Activated T-helper 2 cell treated with anti-CD3 and anti-CD28 coated beads, Interferon-gamma antibody, Interleukin-2, Interleukin-4, amounts not matched to agents 10 μg/mL and 5 μg/mL and 100 μg/mL, durations not matched to agents 14 hours and 24 hours and 36 hours (primary cell): Measurements from ENCODE around the gene KREMEN2. TPM values are rescaled to one million over a fixed set of nuclear protein-coding genes. Genes with fewer than 3 reads are reported as not detected.
"Not testable (repeated sequence)": the region's sequence is repeated elsewhere in the genome, so short reads cannot be mapped to it uniquely, and the experiment has no call there.

Experiments
- DNase-seq: peaks from one replicate; pipeline ENCODE4 v3.0.0; 2021; ENCODE audit warnings: low spot score
- H3K27ac Mint-ChIP-seq: one replicate; pipeline ENCODE4 v1.8.0; 2021; ENCODE audit warnings: mixed read lengths
- H3K27me3 Mint-ChIP-seq: one replicate; pipeline ENCODE4 v1.8.0; 2021; ENCODE audit warnings: low read depth, mixed read lengths
- H3K36me3 Mint-ChIP-seq: one replicate; pipeline ENCODE4 v1.8.0; 2021; ENCODE audit warnings: low read depth, mixed read lengths
- H3K4me1 Mint-ChIP-seq: one replicate; pipeline ENCODE4 v1.8.0; 2021; ENCODE audit warnings: low read depth, mixed read lengths
- H3K4me3 Mint-ChIP-seq: one replicate; pipeline ENCODE4 v1.8.0; 2021; ENCODE audit warnings: low read depth, mild to moderate bottlenecking, moderate library complexity, mixed read lengths
- H3K9me3 Mint-ChIP-seq: one replicate; pipeline ENCODE4 v1.8.0; 2021; ENCODE audit warnings: mixed read lengths
- intact Hi-C: fragments of 100-400 bp; cut with micrococcal nuclease; formaldehyde crosslinking; loops from one replicate; pipeline ENCODE4 v1.15.1; 2023
- total RNA-seq: library from RNA; stranded (reverse); gene quantifications from 2 replicates; pipeline ENCODE4 v1.2.3, GENCODE V29; 2022

Gene KREMEN2, protein sequence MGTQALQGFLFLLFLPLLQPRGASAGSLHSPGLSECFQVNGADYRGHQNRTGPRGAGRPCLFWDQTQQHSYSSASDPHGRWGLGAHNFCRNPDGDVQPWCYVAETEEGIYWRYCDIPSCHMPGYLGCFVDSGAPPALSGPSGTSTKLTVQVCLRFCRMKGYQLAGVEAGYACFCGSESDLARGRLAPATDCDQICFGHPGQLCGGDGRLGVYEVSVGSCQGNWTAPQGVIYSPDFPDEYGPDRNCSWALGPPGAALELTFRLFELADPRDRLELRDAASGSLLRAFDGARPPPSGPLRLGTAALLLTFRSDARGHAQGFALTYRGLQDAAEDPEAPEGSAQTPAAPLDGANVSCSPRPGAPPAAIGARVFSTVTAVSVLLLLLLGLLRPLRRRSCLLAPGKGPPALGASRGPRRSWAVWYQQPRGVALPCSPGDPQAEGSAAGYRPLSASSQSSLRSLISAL
- total RNA-seq = 0.09 TPM in 1 of 2 replicates, not detected in the other

DNA sequence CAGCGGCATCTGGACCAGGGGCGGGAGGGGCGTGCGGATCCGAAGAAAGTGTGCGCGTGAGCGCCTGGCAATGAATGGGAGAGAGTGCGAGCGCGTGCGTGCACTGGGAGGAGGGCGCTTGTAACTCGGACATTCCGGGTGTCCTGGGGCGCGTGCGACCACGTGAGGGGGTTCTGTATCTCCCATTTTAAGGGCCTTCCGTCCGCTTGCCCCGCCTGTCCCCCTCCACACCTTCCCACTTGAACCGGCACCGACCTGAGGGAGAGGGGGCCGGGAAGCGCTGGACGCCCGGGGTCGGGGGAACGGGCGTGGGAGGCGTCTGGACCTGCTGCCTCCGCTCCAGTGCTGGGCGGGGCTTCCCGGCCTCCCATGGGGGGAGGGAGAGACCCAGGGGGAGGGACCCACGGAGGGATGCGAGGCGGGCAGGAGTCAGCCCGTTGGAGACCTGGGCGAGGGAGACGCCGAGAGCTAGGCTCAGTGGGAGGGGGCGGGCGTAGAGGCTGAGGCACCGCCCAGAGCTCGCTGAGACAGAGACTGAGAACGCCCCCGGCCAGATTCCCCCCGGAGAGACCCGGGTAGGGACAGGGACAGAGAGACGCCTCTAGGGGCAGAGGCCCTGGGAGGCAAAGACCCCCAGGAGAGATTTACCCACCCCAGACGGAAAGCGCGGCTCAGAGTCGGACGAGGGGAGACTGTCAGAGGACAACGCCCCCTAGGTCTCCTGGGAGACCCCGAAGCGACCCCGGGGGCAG, at the start of gene KREMEN2:
TSS of gene KREMEN2 (plus strand) at position 553 of the 752 bp plus-strand sequence. CDS start 246 bp downstream, outside the sequence.
- no peak within 1 kb of the TSS for H3K27ac Mint-ChIP-seq
- H3K36me3 Mint-ChIP-seq = peaks cover 3% of the 10 kb centered on the region
- intact Hi-C loops = no loop called here
- H3K9me3 Mint-ChIP-seq = no peaks in the 10 kb centered on the region
- peaks cover 31% of the 10 kb centered on the region for H3K27me3 Mint-ChIP-seq
- no peak for DNase-seq
- H3K4me1 Mint-ChIP-seq = peaks cover 15% of the 10 kb centered on the region
- H3K4me3 Mint-ChIP-seq = peak within 1 kb of the TSS; percentile 77

DNA sequence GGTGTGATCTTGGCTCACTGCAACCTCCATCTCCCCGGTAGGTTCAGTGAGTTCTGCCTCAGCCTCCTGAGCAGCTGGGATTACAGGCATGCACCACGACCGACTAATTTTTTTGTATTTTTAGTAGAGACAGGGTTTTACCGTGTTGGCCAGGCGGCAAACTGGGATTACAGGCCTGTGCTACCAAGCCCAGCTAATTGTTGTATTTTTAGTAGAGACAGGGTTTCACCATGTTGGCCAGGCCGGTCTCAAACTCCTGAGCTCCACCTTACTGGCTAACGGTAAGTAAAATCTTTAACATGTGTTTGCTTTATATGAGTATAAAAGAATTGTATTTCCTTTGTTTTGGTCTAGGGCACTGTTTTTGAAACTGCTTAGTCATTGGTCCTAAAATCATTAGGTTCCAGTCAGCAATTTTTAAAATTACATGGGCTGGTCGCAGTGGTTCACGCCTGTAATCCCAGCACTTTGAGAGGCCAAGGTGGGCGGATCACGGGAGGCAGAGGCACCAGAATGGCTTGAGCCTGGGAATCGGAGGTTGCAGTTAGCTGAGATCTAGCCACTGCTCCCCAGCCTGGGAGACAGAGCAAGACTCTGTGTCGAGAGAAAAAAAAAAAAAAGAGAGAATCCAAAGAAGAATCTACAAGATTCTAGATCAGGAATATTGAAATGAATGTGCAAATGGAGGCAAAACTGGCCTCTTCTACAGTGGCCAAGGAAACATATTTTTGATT, 48.7 kb upstream of the KREMEN2 start:
- no peaks in the 10 kb centered on the region for H3K9me3 Mint-ChIP-seq
- H3K36me3 Mint-ChIP-seq = peaks cover 32% of the 10 kb centered on the region
- H3K27ac Mint-ChIP-seq = no peak overlapping the region
- intact Hi-C loops = no loop called here
- H3K4me3 Mint-ChIP-seq = no peak overlapping the region
- DNase-seq = no peak
- H3K27me3 Mint-ChIP-seq = peaks cover 2% of the 10 kb centered on the region
- peaks cover 22% of the 10 kb centered on the region for H3K4me1 Mint-ChIP-seq

DNA sequence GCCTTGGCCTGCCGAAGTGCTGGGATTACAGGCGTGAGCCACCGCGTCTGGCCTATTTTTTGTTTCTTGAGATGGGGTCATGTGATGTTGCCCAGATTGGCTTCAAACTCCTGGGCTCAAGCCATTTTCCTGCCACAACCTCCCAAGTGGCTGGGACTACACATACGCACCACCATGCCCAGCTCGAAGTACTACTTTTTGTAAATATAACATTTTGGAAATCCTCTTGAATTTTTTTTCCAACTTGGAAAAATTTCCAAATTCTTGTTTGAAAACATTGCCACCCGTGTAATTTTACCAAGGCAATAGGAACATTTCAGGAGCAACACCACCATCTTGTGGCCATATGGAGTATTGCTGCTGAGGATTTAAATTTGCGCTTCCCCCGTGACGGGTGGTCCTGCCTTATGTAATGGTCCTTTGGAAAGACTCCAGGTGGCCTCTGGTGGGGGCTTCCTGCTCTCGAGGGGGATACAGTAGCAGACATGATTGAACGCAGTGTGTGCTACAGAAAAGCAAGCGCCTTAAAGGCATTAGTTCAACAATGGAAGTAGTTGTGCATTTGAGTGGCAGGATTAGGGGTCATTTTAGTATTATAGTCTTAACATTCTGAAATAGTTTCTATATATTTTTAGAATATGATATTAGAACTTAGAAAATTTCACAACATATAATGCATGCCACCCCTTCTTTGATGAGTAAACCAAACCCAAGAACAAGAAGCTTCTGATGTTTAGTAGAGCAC, 44.4 kb upstream of the KREMEN2 start:
- H3K36me3 Mint-ChIP-seq = peaks cover 29% of the 10 kb centered on the region
- peak overlapping the region; percentile 35 for H3K27ac Mint-ChIP-seq
- H3K4me3 Mint-ChIP-seq = no peak overlapping the region
- DNase-seq = peak; percentile 42
- peaks cover 6% of the 10 kb centered on the region for H3K4me1 Mint-ChIP-seq
- H3K27me3 Mint-ChIP-seq = no peaks in the 10 kb centered on the region
- H3K9me3 Mint-ChIP-seq = no peaks in the 10 kb centered on the region
- intact Hi-C loops = no loop called here

DNA sequence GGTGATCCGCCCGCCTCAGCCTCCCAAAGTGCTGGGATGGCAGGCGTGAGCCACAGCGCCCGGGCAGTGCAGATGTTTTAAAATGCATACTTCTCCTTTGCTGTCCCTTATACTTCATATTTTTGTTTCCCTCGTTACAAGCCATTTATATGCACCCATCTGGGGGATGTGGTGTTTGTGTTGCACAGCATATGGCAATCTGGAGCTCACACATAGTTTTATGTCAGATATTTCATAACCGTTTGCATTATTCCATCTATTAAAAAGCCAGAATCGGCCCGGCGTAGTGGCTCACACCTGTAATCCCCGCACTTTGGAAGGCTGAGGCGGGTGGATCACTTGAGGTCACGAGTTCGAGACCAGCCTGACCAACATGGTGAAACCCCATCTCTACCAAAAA, 40.6 kb upstream of the KREMEN2 start:
- no peak overlapping the region for H3K4me3 Mint-ChIP-seq
- H3K27ac Mint-ChIP-seq = no peak overlapping the region
- H3K9me3 Mint-ChIP-seq = no peaks in the 10 kb centered on the region
- peaks cover 21% of the 10 kb centered on the region for H3K36me3 Mint-ChIP-seq
- intact Hi-C loops = no loop called here
- no peak for DNase-seq
- peaks cover 18% of the 10 kb centered on the region for H3K4me1 Mint-ChIP-seq
- H3K27me3 Mint-ChIP-seq = no peaks in the 10 kb centered on the region

DNA sequence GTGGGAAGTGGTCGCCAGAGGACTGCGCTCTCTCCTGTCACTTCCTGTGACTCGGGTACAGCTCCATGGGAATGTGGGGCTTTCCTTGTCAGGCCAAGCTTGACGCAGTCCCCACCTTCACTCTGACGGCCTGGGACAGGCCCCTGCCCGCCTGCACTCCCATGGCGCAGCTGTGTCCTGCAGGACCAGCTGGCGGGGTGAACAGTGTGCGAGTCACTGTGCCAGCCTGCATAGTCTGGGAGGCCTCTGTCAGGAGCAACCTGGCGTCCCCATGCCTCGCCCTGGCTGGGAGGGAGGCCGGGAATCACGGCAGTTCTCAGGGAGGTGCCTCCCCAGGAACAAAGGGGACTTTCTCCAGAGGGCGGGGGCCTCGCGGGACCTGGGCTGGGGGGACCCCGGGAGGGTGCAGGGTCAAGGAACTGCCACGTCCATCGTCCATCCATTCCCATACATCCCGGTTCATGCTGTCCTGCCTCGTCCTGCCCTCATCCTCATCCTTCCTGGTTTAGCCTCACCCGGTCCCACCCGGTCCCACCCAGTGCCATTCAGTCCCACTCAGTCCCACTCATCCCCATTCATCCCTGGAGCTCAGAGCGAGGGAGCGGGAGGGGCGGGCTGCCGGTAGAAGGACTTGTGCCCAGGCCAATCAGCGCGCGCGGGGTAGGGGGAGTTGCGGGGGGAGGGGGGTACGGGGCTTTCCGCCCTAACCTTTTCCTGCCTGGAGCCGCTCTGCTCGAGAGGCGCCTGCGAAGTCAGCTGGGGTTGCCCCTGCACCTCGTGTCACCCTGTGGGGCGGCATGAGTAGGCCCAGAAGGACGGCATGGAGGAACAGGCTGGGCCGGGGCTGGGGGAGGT, 38.9 kb upstream of the KREMEN2 start:
- Mint-ChIP-seq H3K4me1 (peaks cover 14% of the 10 kb centered on the region), H3K36me3 (peaks cover 11% of the 10 kb centered on the region), H3K4me3 (no peak overlapping the region), H3K27ac (no peak overlapping the region), H3K27me3 (no peaks in the 10 kb centered on the region), H3K9me3 (no peaks in the 10 kb centered on the region)
- intact Hi-C loops = no loop called here
- no peak for DNase-seq

DNA sequence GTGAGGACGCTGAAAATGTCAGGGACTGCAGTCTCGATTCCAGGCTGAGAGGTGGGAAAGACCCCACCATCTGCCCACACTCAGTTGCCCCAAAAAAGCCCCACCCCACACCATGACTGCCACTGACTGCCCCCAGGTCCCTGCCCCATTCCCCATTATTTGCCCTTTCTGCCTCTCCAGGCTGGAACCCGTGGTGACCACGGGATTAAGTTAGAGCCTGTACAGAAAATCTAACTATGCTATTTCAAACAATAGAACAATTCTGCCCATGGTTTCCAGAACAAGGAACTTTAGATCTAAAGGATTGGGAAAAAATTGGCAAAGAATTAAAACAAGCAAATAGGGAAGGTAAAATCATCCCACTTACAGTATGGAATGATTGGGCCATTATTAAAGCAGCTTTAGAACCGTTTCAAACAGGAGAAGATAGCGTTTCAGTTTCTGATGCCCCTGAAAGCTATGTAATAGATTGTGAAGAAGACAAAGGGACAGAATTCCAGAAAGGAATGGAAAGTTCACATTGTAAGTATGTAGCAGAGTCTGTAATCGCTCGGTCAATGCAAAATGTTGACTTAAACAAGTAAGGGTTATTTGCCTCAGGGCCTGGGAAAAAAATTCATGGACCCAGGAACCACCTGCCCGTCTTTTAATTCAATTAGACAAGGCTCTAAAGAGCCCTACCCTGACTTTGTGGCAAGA, 38.0 kb upstream of the KREMEN2 start:
- Mint-ChIP-seq H3K4me1 (peaks cover 14% of the 10 kb centered on the region), H3K4me3 (no peak overlapping the region), H3K27ac (no peak overlapping the region), H3K36me3 (peaks cover 9% of the 10 kb centered on the region), H3K27me3 (no peaks in the 10 kb centered on the region), H3K9me3 (no peaks in the 10 kb centered on the region)
- DNase-seq = no peak
- intact Hi-C loops = loop anchor here (2.0 kb wide), 1 partner anchor 51 kb away; no protein-coding TSS in a partner anchor

DNA sequence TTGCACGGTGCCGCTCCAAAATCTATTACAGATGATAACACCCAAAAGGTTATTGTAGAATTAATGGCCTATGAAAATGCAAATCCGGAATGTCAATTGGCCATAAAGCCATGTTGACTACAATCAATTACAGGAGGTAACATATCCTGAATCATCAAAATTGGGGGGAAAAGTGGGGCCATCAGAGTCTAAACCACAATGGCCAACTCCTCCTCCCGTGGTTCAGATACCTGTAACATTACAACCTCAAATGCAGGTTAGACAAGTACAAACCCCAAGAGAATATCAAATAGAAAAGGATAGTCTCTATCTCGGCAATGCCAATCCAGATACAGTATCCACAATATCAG, 37.5 kb upstream of the KREMEN2 start:
- intact Hi-C loops = loop anchor here (2.0 kb wide), 1 partner anchor 52 kb away; no protein-coding TSS in a partner anchor
- Mint-ChIP-seq H3K27me3 (no peaks in the 10 kb centered on the region), H3K4me1 (peaks cover 14% of the 10 kb centered on the region), H3K9me3 (no peaks in the 10 kb centered on the region), H3K36me3 (peaks cover 8% of the 10 kb centered on the region), H3K4me3 (no peak overlapping the region), H3K27ac (no peak overlapping the region)
- DNase-seq = no peak

DNA sequence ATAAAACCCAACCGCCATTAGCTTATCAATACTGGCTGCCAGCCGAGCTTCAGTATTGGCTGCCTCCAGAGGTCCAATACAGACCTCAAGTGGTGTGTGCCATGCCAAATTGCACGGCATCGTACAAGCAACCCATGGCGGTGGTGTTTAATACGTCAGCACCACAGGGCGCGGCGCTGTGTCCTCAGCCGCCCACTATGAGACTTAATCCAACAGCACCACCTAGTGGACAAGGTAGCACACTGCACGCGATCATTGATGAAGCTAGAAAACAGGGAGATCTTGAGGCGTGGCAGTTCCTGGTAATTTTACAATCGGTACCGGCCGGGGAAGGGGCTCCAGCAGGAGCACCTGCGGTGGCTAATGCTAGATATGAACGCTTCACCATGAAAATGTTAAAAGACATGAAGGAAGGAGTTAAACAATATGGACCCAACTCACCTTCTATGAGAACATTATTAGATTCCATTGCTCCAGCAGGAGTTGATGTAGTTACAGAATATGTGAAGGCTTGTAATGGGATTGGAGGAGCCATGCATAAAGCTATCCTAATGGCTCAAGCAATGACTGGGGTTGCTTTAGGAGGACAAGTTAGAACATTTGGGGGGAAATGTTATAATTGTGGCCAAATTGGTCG, 36.9 kb upstream of the KREMEN2 start:
- peak; percentile 83 for DNase-seq
- peaks cover 5% of the 10 kb centered on the region for H3K36me3 Mint-ChIP-seq
- H3K4me1 Mint-ChIP-seq = peaks cover 14% of the 10 kb centered on the region
- no peak overlapping the region for H3K27ac Mint-ChIP-seq
- H3K27me3 Mint-ChIP-seq = no peaks in the 10 kb centered on the region
- intact Hi-C loops = loop anchor here (2.0 kb wide), 1 partner anchor 52 kb away; no protein-coding TSS in a partner anchor
- H3K4me3 Mint-ChIP-seq = no peak overlapping the region
- H3K9me3 Mint-ChIP-seq = no peaks in the 10 kb centered on the region

DNA sequence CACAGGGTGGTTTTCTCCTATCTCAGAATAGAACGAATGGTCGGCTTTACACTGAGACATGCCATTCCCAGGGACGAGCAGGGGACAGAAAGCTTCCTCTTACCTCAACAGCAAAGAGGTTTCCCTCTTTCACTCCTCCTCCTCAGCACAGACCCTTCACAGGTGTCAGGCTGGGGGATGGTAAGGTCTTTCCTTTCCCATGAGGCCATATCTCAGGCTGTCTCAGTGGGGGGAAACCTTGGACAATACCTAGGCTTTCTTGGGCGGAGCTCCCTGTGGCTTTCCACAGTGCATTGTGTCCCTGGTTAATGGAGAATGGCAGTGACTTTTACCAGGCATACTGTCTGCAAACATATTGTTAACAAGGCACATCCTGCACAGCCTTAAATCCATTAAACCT, 35.9 kb upstream of the KREMEN2 start:
- not testable (repeated sequence) for H3K4me3 Mint-ChIP-seq

DNA sequence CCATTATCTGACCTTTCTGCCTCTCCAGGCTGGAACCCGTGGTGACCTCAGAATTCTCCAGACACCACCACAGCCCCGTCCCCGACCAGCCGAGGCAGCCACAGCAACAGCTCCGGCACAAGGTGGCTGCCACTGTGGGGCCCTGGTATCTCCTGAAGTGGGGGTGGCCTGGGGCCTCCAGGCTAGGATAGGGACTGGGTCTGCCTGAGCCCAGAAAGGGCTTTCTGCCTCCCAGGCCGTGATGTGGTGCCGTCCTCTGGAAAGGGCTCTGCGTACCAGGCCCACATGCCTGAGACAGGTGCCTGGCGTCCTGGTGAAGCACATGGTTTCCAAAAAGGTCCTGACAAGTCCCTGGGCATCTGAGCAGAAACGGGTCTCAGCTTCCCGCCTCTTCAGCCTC, 35.3 kb upstream of the KREMEN2 start:
- no peak overlapping the region for H3K27ac Mint-ChIP-seq
- H3K4me3 Mint-ChIP-seq = no peak overlapping the region
- H3K36me3 Mint-ChIP-seq = peaks cover 4% of the 10 kb centered on the region
- intact Hi-C loops = no loop called here
- H3K4me1 Mint-ChIP-seq = peaks cover 14% of the 10 kb centered on the region
- H3K27me3 Mint-ChIP-seq = no peaks in the 10 kb centered on the region
- no peaks in the 10 kb centered on the region for H3K9me3 Mint-ChIP-seq
- DNase-seq = no peak

More for the DNA sequence above, 35.9 kb upstream of the KREMEN2 start:
- peaks cover 14% of the 10 kb centered on the region for H3K4me1 Mint-ChIP-seq
- H3K27ac Mint-ChIP-seq, H3K9me3 Mint-ChIP-seq, intact Hi-C loops, H3K27me3 Mint-ChIP-seq, DNase-seq, H3K36me3 Mint-ChIP-seq: not testable (repeated sequence)

DNA sequence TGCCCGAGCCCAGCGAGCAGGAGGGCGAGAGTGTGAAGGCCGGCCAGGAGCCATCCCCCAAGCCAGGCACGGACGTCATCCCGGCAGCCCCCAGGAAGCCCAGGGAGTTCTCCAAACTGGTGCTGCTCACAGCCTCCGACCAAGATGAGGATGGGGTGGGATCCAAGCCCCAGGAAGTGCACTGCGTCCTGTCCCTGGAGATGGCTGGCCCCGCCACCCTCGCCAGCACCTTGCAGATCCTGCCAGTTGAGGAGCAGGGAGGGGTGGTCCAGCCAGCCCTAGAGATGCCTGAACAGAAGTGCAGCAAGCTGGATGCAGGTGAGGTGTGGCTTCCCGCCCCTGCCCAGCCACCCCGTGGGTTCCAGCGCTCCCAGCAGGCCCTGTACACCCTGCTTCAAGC, 34.4 kb upstream of the KREMEN2 start:
- Mint-ChIP-seq H3K4me3 (no peak overlapping the region), H3K27me3 (no peaks in the 10 kb centered on the region), H3K27ac (no peak overlapping the region), H3K36me3 (peaks cover 12% of the 10 kb centered on the region), H3K9me3 (no peaks in the 10 kb centered on the region), H3K4me1 (peaks cover 17% of the 10 kb centered on the region)
- intact Hi-C loops = no loop called here
- DNase-seq = no peak
